Natural killer cell treated with Interleukin-12 subunit alpha and Interleukin-12 subunit beta and Interleukin-15 and Interleukin-18, amount 100 ng/mL, for 72 hours (primary cell): ENCODE results near the gene SLC6A1. TPM values are rescaled to one million over a fixed set of nuclear protein-coding genes. Genes with fewer than 3 reads are reported as not detected.

Experiments used
- ATAC-seq, 2 donors: fragments of 150-1000 bp; cut with Tn5 transposase in 1 of 2; sonication (Bioruptor Pico), chemical (Tn5 transposase) in 1 of 2; 2 replicates each; pipeline ENCODE4 v1.10.0; 2021
- DNase-seq: peaks from one replicate; pipeline ENCODE4 v3.0.0; 2022; ENCODE audit warnings: low spot score
- H3K27ac Mint-ChIP-seq, 2 donors: 1 replicate in 1 of 2; 2 replicates in 1 of 2; pipeline ENCODE4 v1.8.0; 2022; ENCODE audit warnings: mixed read lengths in 2 of 2, mild to moderate bottlenecking in 1 of 2, moderate library complexity in 1 of 2
- H3K27me3 Mint-ChIP-seq, 2 donors: 1 replicate in 1 of 2; 2 replicates in 1 of 2; pipeline ENCODE4 v1.8.0; 2022; ENCODE audit warnings: mixed read lengths in 2 of 2
- H3K36me3 Mint-ChIP-seq: one replicate; pipeline ENCODE4 v1.8.0; 2022; ENCODE audit warnings: mixed read lengths
- H3K4me1 Mint-ChIP-seq, 2 donors: 1 replicate in 1 of 2; 2 replicates in 1 of 2; pipeline ENCODE4 v1.8.0; 2022; ENCODE audit warnings: low read depth in 2 of 2, mixed read lengths in 2 of 2, mild to moderate bottlenecking in 1 of 2
- H3K4me3 Mint-ChIP-seq: one replicate; pipeline ENCODE4 v1.8.0; 2022; ENCODE audit warnings: mixed read lengths
- H3K9me3 Mint-ChIP-seq: 2 replicates; pipeline ENCODE4 v1.8.0; 2022; ENCODE audit warnings: mixed read lengths
- total RNA-seq, 2 donors: library from RNA; stranded (reverse); gene quantifications; one replicate each; pipeline ENCODE4 v1.2.3, GENCODE V29; 2022

Gene SLC6A1
- total RNA-seq, 2 donors from 2014 or later = not detected

GRCh38 chr3:11005686-11006256 is 13.2 kb downstream of the SLC6A1 start:
- no peaks in the 10 kb centered on the region for H3K9me3 Mint-ChIP-seq
- ATAC-seq (no peak), DNase-seq (no peak)
- H3K36me3 Mint-ChIP-seq = no peaks in the 10 kb centered on the region
- no peaks in the 10 kb centered on the region for H3K4me1 Mint-ChIP-seq
- no peak overlapping the region for H3K4me3 Mint-ChIP-seq
- peaks cover 0 to 18% of the 10 kb centered on the region in 2 donors for H3K27me3 Mint-ChIP-seq
- H3K27ac Mint-ChIP-seq = no peak overlapping the region

GRCh38 chr3:11006986-11007933 is 14.7 kb downstream of the SLC6A1 start:
- Mint-ChIP-seq H3K4me3 (no peak overlapping the region), H3K9me3 (no peaks in the 10 kb centered on the region), H3K27ac (no peak overlapping the region), H3K27me3 (peaks cover 0 to 24% of the 10 kb centered on the region in 2 donors), H3K4me1 (no peaks in the 10 kb centered on the region), H3K36me3 (no peaks in the 10 kb centered on the region)
- no peak for ATAC-seq
- no peak for DNase-seq

DNA sequence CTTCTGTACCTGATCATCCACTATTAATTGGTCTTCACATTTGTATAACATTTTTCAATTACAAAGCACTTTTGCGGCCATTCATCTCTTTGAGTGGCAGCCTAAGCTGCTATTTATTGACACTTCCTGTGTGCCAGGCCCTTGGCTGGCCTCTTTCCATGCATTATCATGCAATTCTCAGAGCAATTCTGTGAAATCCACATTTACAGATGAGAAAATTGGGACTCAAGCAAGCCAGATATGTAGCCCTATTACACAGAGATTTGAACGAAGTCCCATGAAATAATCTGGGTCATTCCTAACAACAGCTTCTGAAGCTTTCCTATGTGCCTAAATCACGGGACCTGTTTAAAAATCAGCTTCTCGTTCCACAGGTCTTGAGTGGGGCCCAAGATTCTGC is 17.4 kb downstream of the SLC6A1 start:
- peaks cover 3 to 27% of the 10 kb centered on the region in 2 donors for H3K27me3 Mint-ChIP-seq
- no peak overlapping the region for H3K27ac Mint-ChIP-seq
- H3K9me3 Mint-ChIP-seq = no peaks in the 10 kb centered on the region
- ATAC-seq (no peak), DNase-seq (peak; percentile 47)
- H3K4me1 Mint-ChIP-seq = no peaks in the 10 kb centered on the region
- H3K4me3 Mint-ChIP-seq = no peak overlapping the region
- H3K36me3 Mint-ChIP-seq = no peaks in the 10 kb centered on the region

DNA sequence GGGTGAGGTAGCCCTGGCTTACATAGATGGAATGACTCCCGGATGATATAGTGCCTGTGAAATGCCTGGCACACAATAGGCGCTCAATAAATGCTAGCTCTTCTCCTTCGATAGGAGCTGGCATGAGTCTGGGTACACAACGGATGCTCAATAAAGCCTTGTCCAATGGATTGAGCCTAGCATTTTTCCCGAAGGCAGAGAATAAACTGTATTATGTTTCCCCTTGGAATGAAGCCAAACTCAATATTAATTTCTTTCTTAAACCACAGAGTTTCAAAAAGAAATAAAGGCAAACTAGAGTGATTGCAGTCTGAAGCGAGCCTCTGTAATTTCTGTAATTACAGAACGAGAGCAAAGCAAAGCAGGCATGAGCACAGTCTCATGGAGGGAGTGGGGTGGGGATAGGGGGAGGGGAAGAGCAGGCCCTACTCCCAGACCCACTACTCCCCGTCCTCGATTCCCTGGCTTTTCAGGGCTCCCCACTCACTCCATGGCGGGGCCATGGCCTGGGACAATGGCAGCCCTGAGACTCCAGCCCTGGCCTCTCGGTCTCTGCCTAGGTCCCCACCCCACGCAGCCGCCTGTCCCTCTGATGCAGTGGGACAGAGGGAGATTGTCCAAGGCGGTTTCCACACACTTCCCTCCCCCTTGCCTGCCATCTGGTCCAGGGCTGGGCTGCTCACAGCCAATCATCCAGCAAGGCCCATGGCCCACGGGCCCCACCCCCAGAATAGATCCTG is 18.0 kb downstream of the SLC6A1 start:
- Mint-ChIP-seq H3K36me3 (no peaks in the 10 kb centered on the region), H3K9me3 (no peaks in the 10 kb centered on the region), H3K27ac (no peak overlapping the region), H3K4me1 (no peaks in the 10 kb centered on the region), H3K4me3 (no peak overlapping the region), H3K27me3 (peaks cover 3 to 27% of the 10 kb centered on the region in 2 donors)
- ATAC-seq = no peak
- peak; percentile 56 for DNase-seq

DNA sequence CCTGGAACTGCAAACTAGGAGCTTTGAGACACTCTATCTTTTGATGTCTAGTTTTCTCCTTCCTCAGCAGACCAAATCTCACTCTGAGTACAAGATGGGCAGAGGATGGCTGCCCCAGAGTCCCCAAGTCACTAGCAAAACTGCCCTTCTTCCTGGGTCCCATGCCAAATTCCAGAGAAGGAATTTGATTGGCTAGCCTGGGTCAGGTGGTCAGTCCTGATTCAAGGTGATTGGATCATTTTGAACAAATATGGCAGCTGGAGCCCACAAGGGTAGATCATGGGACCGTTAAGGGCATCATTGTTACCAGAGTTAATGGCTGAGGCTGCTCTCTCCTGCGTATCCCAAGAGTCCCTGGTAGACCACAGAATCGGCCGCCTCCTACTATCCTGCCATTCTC is 21.7 kb downstream of the SLC6A1 start:
- Mint-ChIP-seq H3K27me3 (peaks cover 8 to 15% of the 10 kb centered on the region in 2 donors), H3K4me3 (no peak overlapping the region), H3K36me3 (no peaks in the 10 kb centered on the region), H3K27ac (no peak overlapping the region), H3K9me3 (no peaks in the 10 kb centered on the region), H3K4me1 (no peaks in the 10 kb centered on the region)
- no peak for DNase-seq
- ATAC-seq = no peak

- ATAC-seq (no peak), DNase-seq (no peak)
- Mint-ChIP-seq H3K36me3 (no peaks in the 10 kb centered on the region), H3K4me3 (no peak overlapping the region), H3K27me3 (peaks cover 11 to 17% of the 10 kb centered on the region in 2 donors), H3K27ac (no peak overlapping the region), H3K9me3 (no peaks in the 10 kb centered on the region), H3K4me1 (no peaks in the 10 kb centered on the region)
Observed at GRCh38 chr3:11014752-11015151, 22.2 kb downstream of the SLC6A1 start.

DNA sequence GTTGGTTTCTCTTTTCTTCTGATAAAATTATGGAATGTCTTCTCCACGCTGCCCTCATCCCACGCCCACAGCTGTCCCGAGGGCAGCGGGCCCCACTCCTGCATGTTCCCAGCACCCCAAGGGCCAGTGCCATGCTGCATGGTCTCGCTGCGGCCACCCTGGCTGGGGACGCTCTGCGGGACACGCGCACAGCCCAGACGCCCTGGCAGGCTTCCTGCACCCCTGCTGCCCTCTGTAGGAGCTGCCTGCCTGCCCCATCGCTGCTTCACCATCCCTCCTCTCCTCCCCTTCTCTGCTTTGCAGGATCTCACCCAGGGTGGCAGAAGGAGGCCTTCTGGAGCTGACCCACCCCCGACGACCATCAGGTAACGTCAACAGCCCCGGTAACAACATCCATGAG is 22.8 kb downstream of the SLC6A1 start:
- H3K27me3 Mint-ChIP-seq = peaks cover 11 to 17% of the 10 kb centered on the region in 2 donors
- no peaks in the 10 kb centered on the region for H3K4me1 Mint-ChIP-seq
- no peaks in the 10 kb centered on the region for H3K9me3 Mint-ChIP-seq
- H3K27ac Mint-ChIP-seq = no peak overlapping the region
- DNase-seq (no peak), ATAC-seq (no peak)
- no peak overlapping the region for H3K4me3 Mint-ChIP-seq
- no peaks in the 10 kb centered on the region for H3K36me3 Mint-ChIP-seq

DNA sequence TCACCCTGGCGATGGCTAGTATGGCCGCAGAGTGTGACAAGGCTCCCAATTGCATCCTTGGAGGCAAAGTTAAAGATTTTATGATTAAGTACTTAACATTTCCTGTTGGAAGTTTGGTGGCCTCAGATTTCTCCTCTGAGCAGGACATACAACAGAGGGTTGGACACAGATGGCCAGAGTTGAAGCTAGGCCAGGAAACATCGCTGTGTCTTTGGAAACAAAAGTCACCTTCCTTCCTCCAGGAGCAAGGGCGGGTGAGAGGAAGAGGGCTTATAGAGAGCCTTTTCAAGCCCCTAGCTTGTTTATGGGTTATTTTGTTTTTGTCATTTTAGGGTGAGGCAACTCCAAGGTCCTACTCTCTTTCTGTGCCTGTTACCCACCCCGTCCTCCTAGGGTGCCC is 24.2 kb downstream of the SLC6A1 start:
- DNase-seq (peak; percentile 35), ATAC-seq (no peak)
- no peak overlapping the region for H3K4me3 Mint-ChIP-seq
- H3K27ac Mint-ChIP-seq = no peak overlapping the region
- H3K9me3 Mint-ChIP-seq = no peaks in the 10 kb centered on the region
- no peaks in the 10 kb centered on the region for H3K36me3 Mint-ChIP-seq
- H3K4me1 Mint-ChIP-seq = no peaks in the 10 kb centered on the region
- peaks cover 14 to 17% of the 10 kb centered on the region in 2 donors for H3K27me3 Mint-ChIP-seq

- H3K9me3 Mint-ChIP-seq = no peaks in the 10 kb centered on the region
- no peak overlapping the region for H3K4me3 Mint-ChIP-seq
- ATAC-seq = no peak
- H3K27me3 Mint-ChIP-seq = peaks cover 8 to 11% of the 10 kb centered on the region in 2 donors
- no peaks in the 10 kb centered on the region for H3K36me3 Mint-ChIP-seq
- no peak for DNase-seq
- no peaks in the 10 kb centered on the region for H3K4me1 Mint-ChIP-seq
- H3K27ac Mint-ChIP-seq = no peak overlapping the region
Observed at GRCh38 chr3:11019116-11019819, 26.7 kb downstream of the SLC6A1 start.

GRCh38 chr3:11020764-11021163 is 28.2 kb downstream of the SLC6A1 start:
- H3K27me3 Mint-ChIP-seq = peaks cover 8 to 13% of the 10 kb centered on the region in 2 donors
- DNase-seq (no peak), ATAC-seq (no peak)
- no peak overlapping the region for H3K4me3 Mint-ChIP-seq
- H3K36me3 Mint-ChIP-seq = no peaks in the 10 kb centered on the region
- no peaks in the 10 kb centered on the region for H3K4me1 Mint-ChIP-seq
- H3K27ac Mint-ChIP-seq = no peak overlapping the region
- H3K9me3 Mint-ChIP-seq = no peaks in the 10 kb centered on the region

GRCh38 chr3:11021611-11022011 is 29.1 kb downstream of the SLC6A1 start:
- ATAC-seq (no peak), DNase-seq (no peak)
- Mint-ChIP-seq H3K4me3 (no peak overlapping the region), H3K27me3 (peaks cover 8 to 15% of the 10 kb centered on the region in 2 donors), H3K27ac (no peak overlapping the region), H3K36me3 (no peaks in the 10 kb centered on the region), H3K9me3 (no peaks in the 10 kb centered on the region), H3K4me1 (no peaks in the 10 kb centered on the region)

GRCh38 chr3:11022115-11022514 is 29.6 kb downstream of the SLC6A1 start:
- ATAC-seq (peak in 1 of 2 donors; percentile 18), DNase-seq (no peak)
- no peaks in the 10 kb centered on the region for H3K4me1 Mint-ChIP-seq
- no peaks in the 10 kb centered on the region for H3K36me3 Mint-ChIP-seq
- H3K27ac Mint-ChIP-seq = no peak overlapping the region
- H3K9me3 Mint-ChIP-seq = no peaks in the 10 kb centered on the region
- H3K27me3 Mint-ChIP-seq = peaks cover 8 to 15% of the 10 kb centered on the region in 2 donors
- no peak overlapping the region for H3K4me3 Mint-ChIP-seq

DNA sequence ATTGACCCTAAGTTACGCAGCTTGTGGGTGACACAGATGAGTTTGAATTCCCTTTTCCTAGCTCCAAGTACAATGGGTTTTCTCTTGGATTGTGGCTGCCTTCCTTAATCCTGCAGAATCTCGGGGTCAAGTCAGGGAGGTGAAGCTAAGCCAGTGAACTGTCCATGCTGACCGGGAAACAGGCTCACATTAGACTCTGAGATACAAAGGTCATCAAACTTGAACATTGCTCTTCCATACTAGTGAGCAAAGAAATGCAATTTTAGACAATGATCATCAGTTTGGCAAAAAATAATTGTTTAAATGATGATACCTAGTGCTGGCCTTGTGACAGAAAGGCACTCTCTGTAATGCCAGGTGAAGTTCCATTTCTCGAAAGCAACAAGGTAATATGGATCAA is 31.6 kb downstream of the SLC6A1 start:
- H3K36me3 Mint-ChIP-seq = no peaks in the 10 kb centered on the region
- no peaks in the 10 kb centered on the region for H3K9me3 Mint-ChIP-seq

More for the DNA sequence above, 31.6 kb downstream of the SLC6A1 start:
- H3K4me1 Mint-ChIP-seq = no peaks in the 10 kb centered on the region
- ATAC-seq (no peak), DNase-seq (no peak)
- H3K27me3 Mint-ChIP-seq = peaks cover 10 to 11% of the 10 kb centered on the region in 2 donors
- no peak overlapping the region for H3K4me3 Mint-ChIP-seq
- H3K27ac Mint-ChIP-seq = no peak overlapping the region
